Coronary artery (tissue), 2 donors: ENCODE results near the gene RASL11B.

ENCODE experiments used
- DNase-seq: peaks from one replicate; pipeline ENCODE4 v3.0.0-alpha.2; 2017; ENCODE audit warnings: low spot score
- H3K27ac ChIP-seq, 2 donors: fragments of 200-600 bp; sonication (generic); one replicate each; pipeline ENCODE4 v1.5.1; 2016 to 2019
- H3K4me3 ChIP-seq: fragments of 200-600 bp; sonication (generic); 2 replicates; pipeline ENCODE4 v1.5.1; 2016; ENCODE audit warnings: mild to moderate bottlenecking, moderate library complexity
- TF ChIP-seq, protein P1 (sequence below): fragments of 200-600 bp; sonication (generic); IDR thresholded peaks from one replicate; pipeline ENCODE4 v1.5.1; 2019; ENCODE audit warnings: antibody characterized with exemption

The RASL11B gene

DNA sequence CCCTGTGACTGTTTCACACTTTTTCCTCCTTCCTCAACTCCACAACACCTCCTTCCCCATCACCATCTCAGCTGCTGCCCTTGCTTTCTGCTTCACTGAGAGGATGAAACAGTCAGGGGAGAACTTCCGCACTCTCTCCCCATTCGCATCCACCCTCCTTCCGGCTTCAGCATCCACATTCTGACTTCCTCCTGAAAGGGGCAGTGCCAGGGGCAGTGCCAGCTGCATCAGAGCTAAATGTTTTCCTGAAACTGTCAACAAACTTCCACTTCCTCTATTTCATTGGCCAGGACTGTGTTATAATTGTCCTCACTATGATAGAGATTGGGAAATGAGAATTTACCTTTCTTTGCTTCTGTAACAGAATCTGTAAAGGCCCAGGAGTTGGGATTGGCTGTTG lies 18.2 kb upstream of the RASL11B start:
- no peak for DNase-seq
- Histone ChIP-seq H3K4me3 (no peak overlapping the region), H3K27ac (no peak overlapping the region)
- TF ChIP-seq, protein P1, sequence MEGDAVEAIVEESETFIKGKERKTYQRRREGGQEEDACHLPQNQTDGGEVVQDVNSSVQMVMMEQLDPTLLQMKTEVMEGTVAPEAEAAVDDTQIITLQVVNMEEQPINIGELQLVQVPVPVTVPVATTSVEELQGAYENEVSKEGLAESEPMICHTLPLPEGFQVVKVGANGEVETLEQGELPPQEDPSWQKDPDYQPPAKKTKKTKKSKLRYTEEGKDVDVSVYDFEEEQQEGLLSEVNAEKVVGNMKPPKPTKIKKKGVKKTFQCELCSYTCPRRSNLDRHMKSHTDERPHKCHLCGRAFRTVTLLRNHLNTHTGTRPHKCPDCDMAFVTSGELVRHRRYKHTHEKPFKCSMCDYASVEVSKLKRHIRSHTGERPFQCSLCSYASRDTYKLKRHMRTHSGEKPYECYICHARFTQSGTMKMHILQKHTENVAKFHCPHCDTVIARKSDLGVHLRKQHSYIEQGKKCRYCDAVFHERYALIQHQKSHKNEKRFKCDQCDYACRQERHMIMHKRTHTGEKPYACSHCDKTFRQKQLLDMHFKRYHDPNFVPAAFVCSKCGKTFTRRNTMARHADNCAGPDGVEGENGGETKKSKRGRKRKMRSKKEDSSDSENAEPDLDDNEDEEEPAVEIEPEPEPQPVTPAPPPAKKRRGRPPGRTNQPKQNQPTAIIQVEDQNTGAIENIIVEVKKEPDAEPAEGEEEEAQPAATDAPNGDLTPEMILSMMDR: no peak

GRCh38 chr4:52844596-52844995 lies 17.5 kb upstream of the RASL11B start:
- DNase-seq: no peak
- Histone ChIP-seq H3K27ac (no peak overlapping the region), H3K4me3 (no peak overlapping the region)
- TF ChIP-seq, protein P1: no peak

GRCh38 chr4:52846502-52846901 lies 15.6 kb upstream of the RASL11B start:
- DNase-seq: no peak
- TF ChIP-seq, protein P1: no peak
- Histone ChIP-seq H3K4me3 (no peak overlapping the region), H3K27ac (no peak overlapping the region)

DNA sequence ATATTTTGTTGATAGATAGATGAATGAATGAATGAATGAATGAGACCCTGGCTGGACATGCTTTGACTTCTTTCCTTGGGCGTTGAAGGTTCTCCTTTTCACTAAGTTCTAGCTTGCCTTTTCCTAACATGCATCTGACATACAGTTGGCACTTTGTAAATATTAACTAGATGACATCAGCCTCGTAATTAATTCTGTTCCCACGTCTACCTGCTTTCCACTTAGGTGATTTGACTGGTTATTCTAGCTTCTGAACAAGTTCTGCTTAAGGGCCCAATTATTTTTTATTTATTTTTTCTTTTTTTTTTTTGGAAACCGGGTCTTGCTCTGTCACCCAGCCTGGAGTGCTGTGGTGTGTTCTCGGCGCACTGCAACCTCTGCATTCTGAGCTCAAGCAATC lies 13.9 kb upstream of the RASL11B start:
- TF ChIP-seq, protein P1: no peak
- Histone ChIP-seq H3K27ac (no peak overlapping the region), H3K4me3 (no peak overlapping the region)
- DNase-seq: no peak

DNA sequence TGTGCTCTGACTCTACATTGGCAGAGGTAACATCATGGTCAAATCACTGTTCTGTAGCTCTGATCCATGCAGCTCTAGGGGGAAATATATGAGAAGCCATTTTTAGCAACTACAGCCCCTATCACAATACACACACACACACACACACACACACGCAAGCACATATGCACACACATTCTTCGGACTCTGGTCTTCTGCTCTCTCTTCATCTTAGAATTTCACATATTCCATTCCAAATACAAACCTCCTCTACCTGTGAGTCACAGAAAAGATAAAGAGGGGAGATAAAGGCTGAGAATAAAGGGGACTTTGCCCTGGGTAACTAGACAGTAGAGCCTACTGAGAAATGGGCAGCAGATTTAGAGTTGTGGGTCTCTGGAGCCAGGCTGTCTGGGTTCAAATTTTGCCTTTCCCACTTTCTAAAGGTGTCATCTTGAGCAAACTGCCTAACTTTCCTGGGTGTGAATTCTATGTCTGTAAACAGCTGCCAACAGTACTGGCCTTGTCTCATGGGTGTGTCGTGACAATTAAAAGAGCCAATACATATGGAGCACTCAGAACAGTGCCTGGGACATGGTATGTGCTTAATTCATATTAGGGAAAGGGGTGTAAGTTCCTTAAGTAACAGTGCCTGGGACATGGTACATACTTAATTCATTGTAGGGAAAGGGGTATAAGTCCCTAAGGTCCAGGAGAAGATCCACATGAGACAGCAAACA lies 11.6 kb upstream of the RASL11B start:
- no peak for DNase-seq
- H3K27ac ChIP-seq: no peak overlapping the region
- TF ChIP-seq, protein P1: no peak
- H3K4me3 ChIP-seq: no peak overlapping the region

GRCh38 chr4:52852041-52852440 lies 10.1 kb upstream of the RASL11B start:
- Histone ChIP-seq H3K4me3 (no peak overlapping the region), H3K27ac (peak overlapping the region in 1 of 2 donors; percentile 72)
- no peak for DNase-seq
- TF ChIP-seq, protein P1: no peak

DNA sequence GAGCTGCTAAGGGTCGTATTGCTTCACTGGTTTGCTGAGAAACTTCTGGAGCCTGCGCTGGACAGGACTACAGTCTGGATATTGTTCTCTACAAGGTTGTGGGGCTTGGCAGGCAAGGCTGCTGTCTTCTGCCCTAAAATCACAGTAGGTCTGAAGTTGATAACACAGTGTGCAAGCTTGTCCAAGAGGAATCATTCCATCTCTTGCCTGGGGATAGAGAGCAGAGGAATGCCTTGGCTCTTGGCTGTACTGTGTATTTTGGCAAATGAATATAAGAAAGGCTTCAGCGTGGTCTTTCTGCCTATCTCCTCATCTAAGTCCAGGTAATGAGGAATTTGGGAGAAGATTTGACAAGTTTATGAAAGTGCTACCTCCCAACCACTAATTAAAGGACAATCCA lies 9.4 kb upstream of the RASL11B start:
- Histone ChIP-seq H3K27ac (peak overlapping the region in 1 of 2 donors; percentile 72), H3K4me3 (peak overlapping the region; percentile 37)
- TF ChIP-seq, protein P1: no peak
- no peak for DNase-seq
